DND-41 (cell line): ENCODE results near the gene LRTM2.

Experiments
- EZH2 ChIP-seq: IDR thresholded peaks from 3 replicates; pipeline ENCODE4 v1.6.1; 2012; ENCODE audit warnings: borderline replicate concordance, low read depth, mild to moderate bottlenecking, moderate library complexity, low read length, inconsistent platforms; ENCODE audit not compliant: severe bottlenecking
- TF ChIP-seq, protein P1 (sequence below): IDR thresholded peaks from 2 replicates; pipeline ENCODE4 v1.5.1; 2012; ENCODE audit warnings: borderline replicate concordance, low read length, moderate library complexity, mild to moderate bottlenecking; ENCODE audit not compliant: poor library complexity, severe bottlenecking; ENCODE audit errors: extremely low read depth

DNA sequence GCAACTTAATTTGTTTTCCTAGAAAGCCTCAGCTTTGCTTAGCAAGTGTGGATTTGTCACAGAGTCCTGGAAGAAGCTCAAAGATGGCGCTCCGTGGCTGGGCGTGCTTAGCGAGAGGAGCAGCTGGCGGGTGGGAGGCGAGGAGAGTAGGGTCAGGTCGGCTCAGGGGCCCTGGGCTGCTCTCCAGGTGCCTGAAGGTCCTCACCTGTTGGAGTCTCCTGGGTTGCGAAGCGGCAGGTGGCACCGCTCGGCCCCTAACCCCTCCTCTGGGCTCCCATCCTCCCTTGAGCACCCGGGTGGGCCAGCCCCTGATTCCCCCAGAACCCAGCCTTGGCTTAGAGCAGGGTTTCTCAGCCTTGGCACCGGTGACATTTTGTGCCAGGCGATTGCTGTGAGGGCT is 25.1 kb downstream of the LRTM2 start:
- TF ChIP-seq, protein P1, sequence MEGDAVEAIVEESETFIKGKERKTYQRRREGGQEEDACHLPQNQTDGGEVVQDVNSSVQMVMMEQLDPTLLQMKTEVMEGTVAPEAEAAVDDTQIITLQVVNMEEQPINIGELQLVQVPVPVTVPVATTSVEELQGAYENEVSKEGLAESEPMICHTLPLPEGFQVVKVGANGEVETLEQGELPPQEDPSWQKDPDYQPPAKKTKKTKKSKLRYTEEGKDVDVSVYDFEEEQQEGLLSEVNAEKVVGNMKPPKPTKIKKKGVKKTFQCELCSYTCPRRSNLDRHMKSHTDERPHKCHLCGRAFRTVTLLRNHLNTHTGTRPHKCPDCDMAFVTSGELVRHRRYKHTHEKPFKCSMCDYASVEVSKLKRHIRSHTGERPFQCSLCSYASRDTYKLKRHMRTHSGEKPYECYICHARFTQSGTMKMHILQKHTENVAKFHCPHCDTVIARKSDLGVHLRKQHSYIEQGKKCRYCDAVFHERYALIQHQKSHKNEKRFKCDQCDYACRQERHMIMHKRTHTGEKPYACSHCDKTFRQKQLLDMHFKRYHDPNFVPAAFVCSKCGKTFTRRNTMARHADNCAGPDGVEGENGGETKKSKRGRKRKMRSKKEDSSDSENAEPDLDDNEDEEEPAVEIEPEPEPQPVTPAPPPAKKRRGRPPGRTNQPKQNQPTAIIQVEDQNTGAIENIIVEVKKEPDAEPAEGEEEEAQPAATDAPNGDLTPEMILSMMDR = no peak
- TF ChIP-seq EZH2 = no peak
